ENCODE results near the gene TRAIP. TPM values are rescaled to one million over a fixed set of nuclear protein-coding genes. Genes with fewer than 3 reads are reported as not detected.
A peak's percentile ranks its signal among the peaks of the same experiment; 100 is the strongest.

TRAIP gene
- polyA plus RNA-seq, 2 of the 4 experiments (the other 2 are of a cell fraction): 10.2 to 10.7 TPM

- WGBS (ENCODE audit: missing lambda C conversion rate): 9% methylated on average over 11 of the region's 23 CpGs
- no peak for DNase-seq (ENCODE audit: low read depth in 1 of 2, low spot score in 1 of 2)
- no peak for TF ChIP-seq PBX3 (IDR thresholded peaks at IDR 0.05)
- TF ChIP-seq SREBF2 (IDR thresholded peaks at IDR 0.05): no peak
- CTCF ChIA-PET: interaction anchor here (1.2 kb wide), 1 partner anchor 38 kb away, joined by 3 read pairs; no protein-coding TSS in a partner anchor
- no peak for ATAC-seq
- Histone ChIP-seq H3K4me2 (peak overlapping the region; percentile 96), H3K4me1 (peaks cover 6% of the 10 kb centered on the region; the same call in 1 of the 3 replicates), H3K9me3 (no peaks in the 10 kb centered on the region), H3K4me3 (peak overlapping the region; percentile 48), H3K27ac (peak overlapping the region in 1 of 2 experiments; percentile 52; a peak in 2 of 6 replicates)
- POLR2A ChIA-PET: no interaction called here
- no peak for FAIRE-seq
Observed at GRCh38 chr3:49868862-49869466, 12.6 kb upstream of the TRAIP start.

GRCh38 chr3:49867871-49868321 is 11.5 kb upstream of the TRAIP start:
- no peak for TF ChIP-seq FOXS1 (CRISPR knock-in tag; IDR thresholded peaks at IDR 0.05)
- peak; percentile 76; the same call in 1 of the 2 replicates for TF ChIP-seq EHMT2 (IDR thresholded peaks at IDR 0.05; ENCODE audit: low read depth)
- TF ChIP-seq ELK1 (IDR thresholded peaks at IDR 0.05; ENCODE audit: low read depth, low read length): no peak
- TF ChIP-seq, protein P1, sequence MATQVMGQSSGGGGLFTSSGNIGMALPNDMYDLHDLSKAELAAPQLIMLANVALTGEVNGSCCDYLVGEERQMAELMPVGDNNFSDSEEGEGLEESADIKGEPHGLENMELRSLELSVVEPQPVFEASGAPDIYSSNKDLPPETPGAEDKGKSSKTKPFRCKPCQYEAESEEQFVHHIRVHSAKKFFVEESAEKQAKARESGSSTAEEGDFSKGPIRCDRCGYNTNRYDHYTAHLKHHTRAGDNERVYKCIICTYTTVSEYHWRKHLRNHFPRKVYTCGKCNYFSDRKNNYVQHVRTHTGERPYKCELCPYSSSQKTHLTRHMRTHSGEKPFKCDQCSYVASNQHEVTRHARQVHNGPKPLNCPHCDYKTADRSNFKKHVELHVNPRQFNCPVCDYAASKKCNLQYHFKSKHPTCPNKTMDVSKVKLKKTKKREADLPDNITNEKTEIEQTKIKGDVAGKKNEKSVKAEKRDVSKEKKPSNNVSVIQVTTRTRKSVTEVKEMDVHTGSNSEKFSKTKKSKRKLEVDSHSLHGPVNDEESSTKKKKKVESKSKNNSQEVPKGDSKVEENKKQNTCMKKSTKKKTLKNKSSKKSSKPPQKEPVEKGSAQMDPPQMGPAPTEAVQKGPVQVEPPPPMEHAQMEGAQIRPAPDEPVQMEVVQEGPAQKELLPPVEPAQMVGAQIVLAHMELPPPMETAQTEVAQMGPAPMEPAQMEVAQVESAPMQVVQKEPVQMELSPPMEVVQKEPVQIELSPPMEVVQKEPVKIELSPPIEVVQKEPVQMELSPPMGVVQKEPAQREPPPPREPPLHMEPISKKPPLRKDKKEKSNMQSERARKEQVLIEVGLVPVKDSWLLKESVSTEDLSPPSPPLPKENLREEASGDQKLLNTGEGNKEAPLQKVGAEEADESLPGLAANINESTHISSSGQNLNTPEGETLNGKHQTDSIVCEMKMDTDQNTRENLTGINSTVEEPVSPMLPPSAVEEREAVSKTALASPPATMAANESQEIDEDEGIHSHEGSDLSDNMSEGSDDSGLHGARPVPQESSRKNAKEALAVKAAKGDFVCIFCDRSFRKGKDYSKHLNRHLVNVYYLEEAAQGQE (IDR thresholded peaks at IDR 0.05): peak; percentile 90
- no peak for FAIRE-seq
- Histone ChIP-seq H3K27ac (no peak overlapping the region), H3K4me1 (peaks cover 6% of the 10 kb centered on the region; the same call in 1 of the 3 replicates), H3K4me2 (no peak overlapping the region), H3K9me3 (no peaks in the 10 kb centered on the region), H3K4me3 (no peak overlapping the region)
- peak in 1 of 2 experiments; percentile 25 for DNase-seq (ENCODE audit: low read depth in 1 of 2, low spot score in 1 of 2)
- peak in 1 of 2 experiments; percentile 53; a peak in 2 of 6 replicates for ATAC-seq
- CTCF ChIA-PET: interaction anchor here (0.8 kb wide), 1 partner anchor 9 kb away, joined by 4 read pairs; no protein-coding TSS in a partner anchor
- 6% methylated on average over 4 of the region's 7 CpGs for WGBS (ENCODE audit: missing lambda C conversion rate)
- POLR2A ChIA-PET: no interaction called here

DNA sequence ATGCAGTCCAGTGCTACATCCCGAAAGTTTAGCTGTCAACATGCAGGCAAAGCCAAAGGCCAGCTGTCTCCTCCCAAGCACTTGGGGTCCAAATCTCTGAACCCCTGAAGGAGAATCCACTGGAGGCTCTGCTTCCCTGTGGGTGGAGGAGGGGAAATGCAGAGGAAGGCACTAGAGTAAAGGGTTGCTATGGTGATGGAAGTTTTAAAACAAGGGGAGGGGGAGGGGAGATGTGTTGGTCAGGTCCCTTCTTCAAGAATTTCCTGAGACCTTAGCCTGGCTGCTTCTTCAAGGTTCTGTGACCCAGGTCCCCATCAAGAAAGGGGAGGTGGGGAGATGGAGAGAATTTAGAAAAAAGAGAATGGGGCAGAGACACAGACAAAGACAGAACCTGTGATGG is 11.0 kb upstream of the TRAIP start:
- POLR2A ChIA-PET: no interaction called here
- ATAC-seq: no peak
- no peak for FAIRE-seq
- no CpG with 5 or more reads among the region's 1 CpG for WGBS (ENCODE audit: missing lambda C conversion rate)
- peaks cover 6% of the 10 kb centered on the region; the same call in 1 of the 3 replicates for H3K4me1 ChIP-seq
- no peak for TF ChIP-seq ZFP36 (IDR thresholded peaks at IDR 0.05; ENCODE audit: borderline replicate concordance, partially characterized antibody)
- no peak for TF ChIP-seq CBX8 (IDR thresholded peaks at IDR 0.05)
- TF ChIP-seq JUNB (IDR thresholded peaks at IDR 0.05): no peak
- no peak for TF ChIP-seq PHF8 (IDR thresholded peaks at IDR 0.05; ENCODE audit: borderline replicate concordance, low read depth)
- no peak for TF ChIP-seq MYC (IDR thresholded peaks at IDR 0.05; ENCODE audit: borderline replicate concordance, low read length)
- TF ChIP-seq HOXB13 (CRISPR knock-in tag; IDR thresholded peaks at IDR 0.05; ENCODE audit: low read depth): no peak
- H3K9me3 ChIP-seq: no peaks in the 10 kb centered on the region
- CTCF ChIA-PET: interaction anchor here (0.6 to 1.0 kb wide), 3 partner anchors 9 to 35 kb away, joined by 3 to 4 read pairs (median 4); no protein-coding TSS in a partner anchor
- H3K4me3 ChIP-seq: no peak overlapping the region
- DNase-seq (ENCODE audit: low read depth in 1 of 2, low spot score in 1 of 2): no peak
- H3K4me2 ChIP-seq: no peak overlapping the region
- no peak overlapping the region for H3K27ac ChIP-seq
